CD14-positive monocyte (primary cell): ENCODE measurements around the gene AFF1. TPM values are rescaled to one million over a fixed set of nuclear protein-coding genes. Genes with fewer than 3 reads are reported as not detected.

Experiments
- DNase-seq, 3 donors: peaks; one replicate each; pipeline ENCODE4 v3.0.0-alpha.2; 2011 to 2022
- H2AFZ ChIP-seq: 2 replicates; pipeline ENCODE4 v1.6.0; 2012; ENCODE audit warnings: mild to moderate bottlenecking, low read depth, low read length, inconsistent platforms; ENCODE audit not compliant: insufficient read depth, poor library complexity, severe bottlenecking
- H3K27ac ChIP-seq, 2 donors: 1 replicate in 1 of 2; 2 replicates in 1 of 2; pipeline ENCODE4 v1.5.1; 2012 to 2013; ENCODE audit warnings: low read length in 2 of 2, control low read depth in 1 of 2, inconsistent platforms in 1 of 2, low read depth in 1 of 2, mild to moderate bottlenecking in 1 of 2
- H3K27me3 ChIP-seq, 2 donors: one replicate each; pipeline versions ENCODE4 v1.6.0 to v1.6.1; 2011 to 2013; ENCODE audit warnings: low read length in 2 of 2; ENCODE audit not compliant: control insufficient read depth in 2 of 2, insufficient read depth in 2 of 2
- H3K36me3 ChIP-seq, 2 donors: replicated peaks in 1 of 2; 1 replicate in 1 of 2; 2 replicates in 1 of 2; pipeline versions ENCODE4 v1.5.1 to v1.6.1; 2012 to 2013; ENCODE audit warnings: low read length in 2 of 2, control low read depth in 1 of 2, inconsistent platforms in 1 of 2, mild to moderate bottlenecking in 1 of 2; ENCODE audit not compliant: insufficient read depth in 2 of 2, control insufficient read depth in 1 of 2
- H3K4me1 ChIP-seq, 2 donors: 1 replicate in 1 of 2; 2 replicates in 1 of 2; pipeline versions ENCODE4 v1.5.1 to v1.6.1; 2012 to 2013; ENCODE audit warnings: low read length in 2 of 2, control low read depth in 1 of 2, inconsistent platforms in 1 of 2, mild to moderate bottlenecking in 1 of 2, moderate library complexity in 1 of 2; ENCODE audit not compliant: insufficient read depth in 2 of 2, control insufficient read depth in 1 of 2
- H3K4me2 ChIP-seq: replicated peaks from 2 replicates; pipeline ENCODE3; 2012; ENCODE audit warnings: low read length, moderate library complexity, mild to moderate bottlenecking; ENCODE audit not compliant: poor library complexity, severe bottlenecking; ENCODE audit errors: extremely low read depth
- H3K4me3 ChIP-seq, 3 experiments: fragments of 200-600 bp in 1 of 3; sonication (generic) in 1 of 3; replicated peaks in 1 of 3; 1 replicate in 2 of 3; 2 replicates in 1 of 3; pipeline ENCODE4 v1.5.1; 2011 to 2013; ENCODE audit warnings: low read length in 3 of 3, mild to moderate bottlenecking in 3 of 3, control low read depth in 2 of 3, low read depth in 2 of 3, inconsistent platforms in 1 of 3, moderate library complexity in 1 of 3
- H3K79me2 ChIP-seq: 2 replicates; pipeline ENCODE4 v1.6.0; 2012; ENCODE audit warnings: mild to moderate bottlenecking, control low read depth, inconsistent platforms, low read length, moderate library complexity; ENCODE audit not compliant: insufficient read depth
- H3K9ac ChIP-seq: 2 replicates; pipeline ENCODE4 v1.6.0; 2017; ENCODE audit warnings: low read length, mild to moderate bottlenecking; ENCODE audit not compliant: insufficient read depth, poor library complexity, severe bottlenecking
- H3K9me3 ChIP-seq, 2 donors: replicated peaks in 1 of 2; 1 replicate in 1 of 2; 2 replicates in 1 of 2; pipeline versions ENCODE4 v1.5.1 to v1.6.1; 2012 to 2013; ENCODE audit warnings: low read length in 2 of 2, control low read depth in 1 of 2; ENCODE audit not compliant: control insufficient read depth in 1 of 2, insufficient read depth in 1 of 2
- H4K20me1 ChIP-seq: 2 replicates; pipeline ENCODE4 v1.6.0; 2012; ENCODE audit warnings: mild to moderate bottlenecking, low read length, control low read depth, moderate library complexity; ENCODE audit not compliant: insufficient read depth
- H3K27ac Mint-ChIP-seq, 7 donors: one replicate each; pipeline ENCODE4 v1.8.0; 2020; ENCODE audit warnings: mild to moderate bottlenecking in 7 of 7, mixed read lengths in 7 of 7, moderate library complexity in 6 of 7, inconsistent platforms in 2 of 7
- H3K27me3 Mint-ChIP-seq, 3 donors: one replicate each; pipeline ENCODE4 v1.8.0; 2021 to 2022; ENCODE audit warnings: low read depth in 3 of 3, mild to moderate bottlenecking in 3 of 3, mixed read lengths in 3 of 3, moderate library complexity in 3 of 3, inconsistent platforms in 1 of 3
- H3K36me3 Mint-ChIP-seq, 2 donors: one replicate each; pipeline ENCODE4 v1.8.0; 2020; ENCODE audit warnings: mixed read lengths in 2 of 2, inconsistent platforms in 1 of 2, mild to moderate bottlenecking in 1 of 2
- H3K4me1 Mint-ChIP-seq: one replicate; pipeline ENCODE4 v1.8.0; 2020; ENCODE audit warnings: mild to moderate bottlenecking, mixed read lengths
- H3K4me3 Mint-ChIP-seq, 2 donors: one replicate each; pipeline ENCODE4 v1.8.0; 2020; ENCODE audit warnings: mild to moderate bottlenecking in 2 of 2, mixed read lengths in 2 of 2, moderate library complexity in 1 of 2
- H3K9me3 Mint-ChIP-seq, 7 donors: one replicate each; pipeline ENCODE4 v1.8.0; 2020 to 2022; ENCODE audit warnings: mixed read lengths in 7 of 7, mild to moderate bottlenecking in 6 of 7, moderate library complexity in 6 of 7, inconsistent platforms in 2 of 7
- CTCF ChIP-seq: fragments of 200-600 bp; IDR thresholded peaks from one replicate; pipeline ENCODE4 v1.8.0; 2022; ENCODE audit warnings: antibody characterized with exemption, mild to moderate bottlenecking
- WGBS: methylation state at CpG from one replicate; pipeline ENCODE4 v1.1.5; 2013; ENCODE audit warnings: missing lambda C conversion rate; ENCODE audit not compliant: insufficient coverage; 5-methylcytosine and 5-hydroxymethylcytosine counted together
- intact Hi-C, 2 donors: fragments of 100-400 bp; cut with micrococcal nuclease; formaldehyde crosslinking; loops; one replicate each; pipeline versions ENCODE4 v1.15.0 to v1.15.1; 2023
- polyA plus RNA-seq, 3 donors: library from polyadenylated mRNA; depleted of rRNA in 1 of 3; unstranded in 2 of 3; stranded (reverse) in 1 of 3; fragments of 300-500 nt in 2 of 3; fragments of >200 nt in 1 of 3; fragmentation: Illumina TruSeq in 2 of 3; gene quantifications; 1 replicate in 2 of 3; 2 replicates in 1 of 3; pipeline ENCODE4 v1.2.3, GENCODE V29; 2012 to 2021

The AFF1 gene
- polyA plus RNA-seq, 3 donors, result 7.5 to 20.9 (median 16.3) TPM

- Histone ChIP-seq H4K20me1 (peaks cover 81% of the 10 kb centered on the region), H3K27me3 (no peaks in the 10 kb centered on the region), H2AFZ (no peak overlapping the region), H3K36me3 (peaks cover 15 to 25% of the 10 kb centered on the region in 2 donors), H3K27ac (peak overlapping the region; percentile 18 to 35), H3K4me2 (no peak overlapping the region), H3K4me1 (peaks cover 45 to 57% of the 10 kb centered on the region in 2 donors), H3K79me2 (peaks cover 95% of the 10 kb centered on the region), H3K9me3 (no peaks in the 10 kb centered on the region), H3K4me3 (no peak overlapping the region), H3K9ac (no peak overlapping the region)
- Mint-ChIP-seq H3K4me3 (no peak overlapping the region), H3K36me3 (peaks cover 38 to 43% of the 10 kb centered on the region in 2 donors), H3K27ac (peak overlapping the region; percentile 46 to 88 (median 76)), H3K4me1 (peaks cover 70% of the 10 kb centered on the region), H3K9me3 (no peaks in the 10 kb centered on the region), H3K27me3 (peaks cover 0 to 1% (median 0%) of the 10 kb centered on the region in 3 donors)
- WGBS, result 100% methylated on average over 2 of the region's 10 CpGs
- DNase-seq, result no peak
- TF ChIP-seq CTCF, result no peak
- intact Hi-C loops, result loop anchor here in 1 of 2 donors (5.0 kb wide), 1 partner anchor 44 kb away; no protein-coding TSS in a partner anchor
Measured at GRCh38 chr4:87051121-87051713, 116.4 kb downstream of the AFF1 start.

- peaks cover 80% of the 10 kb centered on the region for H4K20me1 ChIP-seq
- WGBS, result 100% methylated on average over 4 of the region's 4 CpGs
- no peak overlapping the region for H2AFZ ChIP-seq
- Mint-ChIP-seq H3K9me3 (no peaks in the 10 kb centered on the region), H3K36me3 (peaks cover 29 to 33% of the 10 kb centered on the region in 2 donors), H3K4me3 (no peak overlapping the region), H3K27ac (peak overlapping the region; percentile 8 to 85 (median 53)), H3K27me3 (peaks cover 0 to 1% (median 0%) of the 10 kb centered on the region in 3 donors), H3K4me1 (peaks cover 72% of the 10 kb centered on the region)
- peaks cover 4 to 14% of the 10 kb centered on the region in 2 donors for H3K36me3 ChIP-seq
- H3K4me1 ChIP-seq, result peaks cover 39 to 49% of the 10 kb centered on the region in 2 donors
- H3K9ac ChIP-seq, result no peak overlapping the region
- peak overlapping the region in 1 of 2 donors; percentile 35 for H3K27ac ChIP-seq
- H3K9me3 ChIP-seq, result no peaks in the 10 kb centered on the region
- TF ChIP-seq CTCF, result no peak
- H3K79me2 ChIP-seq, result peaks cover 96% of the 10 kb centered on the region
- H3K27me3 ChIP-seq, result no peaks in the 10 kb centered on the region
- H3K4me3 ChIP-seq, result no peak overlapping the region
- H3K4me2 ChIP-seq, result no peak overlapping the region
- intact Hi-C loops, result loop anchor here in 1 of 2 donors (5.0 kb wide), 1 partner anchor 45 kb away; no protein-coding TSS in a partner anchor
- DNase-seq, result no peak
Measured at GRCh38 chr4:87052615-87053014, 117.8 kb downstream of the AFF1 start.
